ENCODE measurements around the gene GPSM1.

Gene GPSM1

DNA sequence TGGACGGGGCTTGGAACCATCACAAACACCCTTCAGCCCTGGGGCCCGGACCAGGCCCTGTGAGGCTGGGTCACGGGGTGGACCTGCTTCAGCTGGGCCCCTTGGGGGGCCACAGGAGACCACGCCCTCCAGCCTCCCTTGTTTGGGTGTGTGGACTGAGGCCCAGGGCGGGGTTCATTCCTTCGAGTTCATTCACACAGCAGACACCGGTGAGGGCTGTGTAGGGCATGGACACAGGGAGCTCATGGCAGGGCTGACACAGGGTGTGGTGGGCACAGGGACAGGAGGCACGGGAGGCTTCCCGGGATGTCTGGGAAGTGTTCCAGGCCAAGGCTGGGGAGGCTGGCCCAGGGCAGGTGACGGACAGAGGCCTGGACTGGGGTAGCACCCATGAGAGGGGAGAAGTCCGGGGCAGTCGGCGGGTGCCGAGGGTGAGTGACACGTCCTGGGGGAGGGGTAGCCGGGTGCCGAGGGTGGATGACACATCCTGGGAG is 27.3 kb downstream of the GPSM1 start:
- TF ChIP-seq, protein P1, sequence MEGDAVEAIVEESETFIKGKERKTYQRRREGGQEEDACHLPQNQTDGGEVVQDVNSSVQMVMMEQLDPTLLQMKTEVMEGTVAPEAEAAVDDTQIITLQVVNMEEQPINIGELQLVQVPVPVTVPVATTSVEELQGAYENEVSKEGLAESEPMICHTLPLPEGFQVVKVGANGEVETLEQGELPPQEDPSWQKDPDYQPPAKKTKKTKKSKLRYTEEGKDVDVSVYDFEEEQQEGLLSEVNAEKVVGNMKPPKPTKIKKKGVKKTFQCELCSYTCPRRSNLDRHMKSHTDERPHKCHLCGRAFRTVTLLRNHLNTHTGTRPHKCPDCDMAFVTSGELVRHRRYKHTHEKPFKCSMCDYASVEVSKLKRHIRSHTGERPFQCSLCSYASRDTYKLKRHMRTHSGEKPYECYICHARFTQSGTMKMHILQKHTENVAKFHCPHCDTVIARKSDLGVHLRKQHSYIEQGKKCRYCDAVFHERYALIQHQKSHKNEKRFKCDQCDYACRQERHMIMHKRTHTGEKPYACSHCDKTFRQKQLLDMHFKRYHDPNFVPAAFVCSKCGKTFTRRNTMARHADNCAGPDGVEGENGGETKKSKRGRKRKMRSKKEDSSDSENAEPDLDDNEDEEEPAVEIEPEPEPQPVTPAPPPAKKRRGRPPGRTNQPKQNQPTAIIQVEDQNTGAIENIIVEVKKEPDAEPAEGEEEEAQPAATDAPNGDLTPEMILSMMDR (IDR thresholded peaks at IDR 0.05; ENCODE audit: borderline replicate concordance, insufficient read depth, low read depth, low read length) = no peak
- no peak overlapping the region for H3K4me3 ChIP-seq (ENCODE audit: low read depth, low read length)

DNA sequence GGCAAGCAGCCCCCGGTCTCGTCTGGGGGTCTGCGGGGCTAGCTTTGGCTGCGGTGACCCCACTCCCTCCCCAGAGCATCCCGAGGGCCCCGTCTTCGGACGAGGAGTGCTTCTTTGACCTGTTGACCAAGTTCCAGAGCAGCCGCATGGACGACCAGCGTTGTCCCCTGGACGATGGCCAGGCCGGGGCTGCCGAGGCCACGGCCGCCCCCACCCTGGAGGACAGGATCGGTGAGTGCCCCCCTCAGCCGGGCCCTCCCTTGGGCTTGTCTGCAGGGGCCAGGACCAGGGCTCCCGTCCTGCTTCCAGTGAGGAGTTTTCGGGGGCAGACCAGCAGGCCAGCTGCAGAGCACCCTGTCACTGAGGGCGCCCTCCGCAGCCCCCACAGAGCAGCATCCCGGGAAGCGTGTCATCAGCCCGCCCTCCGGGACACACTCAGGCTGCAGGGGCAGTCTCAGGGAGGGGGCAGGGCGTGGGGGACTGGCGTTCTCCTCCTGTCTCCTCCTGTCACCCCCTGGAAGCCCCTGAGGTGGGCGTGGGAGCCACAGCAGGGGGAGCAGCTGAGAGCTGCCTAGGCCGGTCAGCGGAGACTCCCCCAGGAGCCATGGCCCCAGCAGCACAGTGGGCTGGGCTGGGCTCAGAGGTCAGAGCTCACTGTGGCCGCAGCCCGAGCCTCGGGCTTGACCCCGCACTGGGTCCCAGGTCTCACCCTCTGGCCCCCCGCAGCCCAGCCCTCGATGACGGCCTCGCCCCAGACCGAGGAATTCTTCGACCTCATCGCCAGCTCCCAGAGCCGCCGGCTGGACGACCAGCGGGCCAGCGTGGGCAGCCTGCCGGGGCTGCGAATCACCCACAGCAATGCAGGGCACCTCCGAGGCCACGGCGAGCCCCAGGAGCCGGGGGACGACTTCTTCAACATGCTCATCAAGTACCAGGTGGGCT is 28.5 kb downstream of the GPSM1 start:
- TF ChIP-seq, protein P1 (IDR thresholded peaks at IDR 0.05; ENCODE audit: borderline replicate concordance, insufficient read depth, low read depth, low read length) = no peak
- no peak overlapping the region for H3K4me3 ChIP-seq (ENCODE audit: low read depth, low read length)

DNA sequence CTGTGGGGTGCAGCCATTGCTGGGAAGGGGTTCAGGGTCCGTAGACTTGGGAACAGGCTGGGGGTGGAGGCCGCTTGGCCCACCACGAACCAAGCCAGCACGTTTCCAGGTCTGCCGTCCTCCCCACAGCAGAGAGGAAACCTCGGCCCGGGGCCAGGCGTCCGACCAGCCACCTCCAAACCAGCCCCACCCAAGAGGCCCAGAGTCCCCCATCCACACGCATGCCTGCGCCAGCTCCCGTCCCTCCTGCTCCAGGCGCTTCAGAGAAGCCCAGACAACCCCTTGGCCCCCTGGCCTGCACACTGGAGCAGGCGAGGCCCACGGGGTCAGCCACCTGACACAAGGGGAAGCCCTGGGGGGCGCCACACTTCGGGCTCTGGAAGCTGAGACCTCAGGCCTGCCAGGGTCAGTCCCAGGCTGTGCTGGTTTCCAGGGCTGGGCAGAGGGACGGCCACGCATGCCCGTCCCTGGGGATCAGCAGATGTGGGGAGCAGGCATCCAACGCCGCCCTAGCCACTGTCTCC is 29.9 kb downstream of the GPSM1 start:
- TF ChIP-seq, protein P1 (IDR thresholded peaks at IDR 0.05; ENCODE audit: borderline replicate concordance, insufficient read depth, low read depth, low read length) = no peak

DNA sequence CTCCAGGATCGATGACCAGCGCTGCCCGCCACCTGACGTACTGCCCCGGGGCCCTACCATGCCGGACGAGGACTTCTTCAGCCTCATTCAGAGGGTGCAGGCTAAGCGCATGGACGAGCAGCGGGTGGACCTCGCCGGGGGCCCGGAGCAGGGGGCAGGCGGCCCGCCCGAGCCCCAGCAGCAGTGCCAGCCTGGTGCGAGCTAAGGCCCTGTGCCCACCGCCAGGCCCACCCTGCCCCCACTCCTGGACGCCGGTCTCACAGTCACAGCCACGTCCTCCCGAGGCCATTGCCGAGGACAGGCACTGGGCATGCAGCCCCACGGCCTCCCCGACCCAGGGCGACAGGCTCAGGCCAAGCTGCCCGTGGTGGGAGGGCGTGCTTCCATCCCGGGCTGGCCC is 30.7 kb downstream of the GPSM1 start:
- H3K4me3 ChIP-seq (ENCODE audit: low read depth, low read length) = no peak overlapping the region
- TF ChIP-seq, protein P1 (IDR thresholded peaks at IDR 0.05; ENCODE audit: borderline replicate concordance, insufficient read depth, low read depth, low read length) = no peak

More for the DNA sequence above, 29.9 kb downstream of the GPSM1 start:
- no peak overlapping the region for H3K4me3 ChIP-seq (ENCODE audit: low read depth, low read length)

DNA sequence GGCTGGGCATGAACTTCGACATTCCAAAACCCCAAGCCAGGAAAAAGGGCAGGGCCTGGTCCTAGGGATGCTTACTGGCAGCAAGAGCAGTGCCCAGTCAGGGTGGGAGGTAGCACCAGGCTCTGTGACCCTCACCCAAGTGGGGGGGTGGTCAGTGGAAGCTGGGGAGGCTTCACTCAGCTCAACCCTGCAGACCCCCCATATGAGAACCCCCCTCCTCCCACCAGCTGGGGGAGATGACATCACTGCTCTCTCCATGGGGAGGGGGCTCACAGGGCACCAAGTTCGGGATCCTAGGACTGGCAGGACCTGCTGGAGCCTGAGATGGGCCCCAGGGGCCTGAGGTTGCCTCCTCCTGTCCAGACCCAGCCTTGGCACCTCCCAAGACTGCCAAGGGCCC is 31.5 kb downstream of the GPSM1 start:
- TF ChIP-seq, protein P1 (IDR thresholded peaks at IDR 0.05; ENCODE audit: borderline replicate concordance, insufficient read depth, low read depth, low read length) = no peak
- no peak overlapping the region for H3K4me3 ChIP-seq (ENCODE audit: low read depth, low read length)

DNA sequence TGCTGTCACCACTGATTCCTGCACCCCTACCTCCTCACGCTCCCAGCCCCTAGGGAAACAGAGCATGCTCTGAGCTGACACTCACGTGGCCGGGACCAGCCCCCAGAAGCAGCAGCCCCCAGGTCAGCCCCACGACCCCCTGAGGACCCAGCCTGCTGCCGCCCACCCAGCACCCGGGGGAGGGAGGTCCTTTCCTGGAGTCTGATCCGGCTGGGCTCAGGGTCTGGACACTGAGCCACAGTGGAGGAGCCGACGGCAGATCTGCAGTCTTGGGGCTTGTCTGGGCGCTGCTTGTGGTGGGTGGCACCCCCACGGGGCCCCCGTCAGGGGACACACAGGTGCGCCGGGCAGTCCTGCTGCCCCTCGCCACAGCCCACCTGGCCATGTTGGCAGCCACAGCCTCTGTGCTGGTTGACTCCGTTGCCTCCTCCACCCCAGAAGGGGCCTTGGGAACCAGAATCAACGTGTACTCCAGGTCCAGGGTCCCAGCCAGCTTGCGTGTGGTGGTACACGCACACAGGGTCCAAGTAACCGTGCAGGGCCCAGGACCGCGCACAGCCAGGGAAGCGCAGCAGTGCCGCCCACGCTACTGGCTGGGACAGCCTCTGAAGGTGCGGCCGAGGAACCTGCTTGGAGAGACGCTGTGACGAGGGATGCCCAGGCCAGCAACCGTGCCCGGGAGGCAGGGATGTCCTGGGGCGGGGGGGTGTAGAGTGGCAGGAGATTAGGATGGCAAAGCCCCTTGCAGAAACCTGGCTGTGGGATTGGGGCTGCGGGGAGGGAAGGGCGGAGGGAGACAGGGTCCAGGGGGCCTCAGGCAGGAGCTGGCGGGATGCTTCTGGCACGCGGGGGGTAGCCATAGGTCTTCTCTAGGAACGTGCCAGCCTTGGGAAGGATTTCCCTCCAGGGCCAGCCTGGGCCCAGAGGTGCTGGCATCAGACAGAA is 32.7 kb downstream of the GPSM1 start:
- no peak overlapping the region for H3K4me3 ChIP-seq (ENCODE audit: low read depth, low read length)
- TF ChIP-seq, protein P1 (IDR thresholded peaks at IDR 0.05; ENCODE audit: borderline replicate concordance, insufficient read depth, low read depth, low read length) = no peak
